CD14-positive monocyte (primary cell): ENCODE measurements around the gene GTPBP6. TPM values are rescaled to one million over a fixed set of nuclear protein-coding genes. Genes with fewer than 3 reads are reported as not detected.
"Not testable (repeated sequence)": the region's sequence is repeated elsewhere in the genome, so short reads cannot be mapped to it uniquely, and the experiment has no call there.

Source experiments
- DNase-seq, 3 donors: peaks; one replicate each; pipeline ENCODE4 v3.0.0-alpha.2; 2011 to 2022
- H2AFZ ChIP-seq: 2 replicates; pipeline ENCODE4 v1.6.0; 2012; ENCODE audit warnings: mild to moderate bottlenecking, low read depth, low read length, inconsistent platforms; ENCODE audit not compliant: insufficient read depth, poor library complexity, severe bottlenecking
- H3K27ac ChIP-seq, 2 donors: 1 replicate in 1 of 2; 2 replicates in 1 of 2; pipeline ENCODE4 v1.5.1; 2012 to 2013; ENCODE audit warnings: low read length in 2 of 2, control low read depth in 1 of 2, inconsistent platforms in 1 of 2, low read depth in 1 of 2, mild to moderate bottlenecking in 1 of 2
- H3K27me3 ChIP-seq, 2 donors: one replicate each; pipeline versions ENCODE4 v1.6.0 to v1.6.1; 2011 to 2013; ENCODE audit warnings: low read length in 2 of 2; ENCODE audit not compliant: control insufficient read depth in 2 of 2, insufficient read depth in 2 of 2
- H3K36me3 ChIP-seq, 2 donors: replicated peaks in 1 of 2; 1 replicate in 1 of 2; 2 replicates in 1 of 2; pipeline versions ENCODE4 v1.5.1 to v1.6.1; 2012 to 2013; ENCODE audit warnings: low read length in 2 of 2, control low read depth in 1 of 2, inconsistent platforms in 1 of 2, mild to moderate bottlenecking in 1 of 2; ENCODE audit not compliant: insufficient read depth in 2 of 2, control insufficient read depth in 1 of 2
- H3K4me1 ChIP-seq, 2 donors: 1 replicate in 1 of 2; 2 replicates in 1 of 2; pipeline versions ENCODE4 v1.5.1 to v1.6.1; 2012 to 2013; ENCODE audit warnings: low read length in 2 of 2, control low read depth in 1 of 2, inconsistent platforms in 1 of 2, mild to moderate bottlenecking in 1 of 2, moderate library complexity in 1 of 2; ENCODE audit not compliant: insufficient read depth in 2 of 2, control insufficient read depth in 1 of 2
- H3K4me2 ChIP-seq: replicated peaks from 2 replicates; pipeline ENCODE3; 2012; ENCODE audit warnings: low read length, moderate library complexity, mild to moderate bottlenecking; ENCODE audit not compliant: poor library complexity, severe bottlenecking; ENCODE audit errors: extremely low read depth
- H3K4me3 ChIP-seq, 3 experiments: fragments of 200-600 bp in 1 of 3; sonication (generic) in 1 of 3; replicated peaks in 1 of 3; 1 replicate in 2 of 3; 2 replicates in 1 of 3; pipeline ENCODE4 v1.5.1; 2011 to 2013; ENCODE audit warnings: low read length in 3 of 3, mild to moderate bottlenecking in 3 of 3, control low read depth in 2 of 3, low read depth in 2 of 3, inconsistent platforms in 1 of 3, moderate library complexity in 1 of 3
- H3K79me2 ChIP-seq: 2 replicates; pipeline ENCODE4 v1.6.0; 2012; ENCODE audit warnings: mild to moderate bottlenecking, control low read depth, inconsistent platforms, low read length, moderate library complexity; ENCODE audit not compliant: insufficient read depth
- H3K9ac ChIP-seq: 2 replicates; pipeline ENCODE4 v1.6.0; 2017; ENCODE audit warnings: low read length, mild to moderate bottlenecking; ENCODE audit not compliant: insufficient read depth, poor library complexity, severe bottlenecking
- H3K9me3 ChIP-seq, 2 donors: replicated peaks in 1 of 2; 1 replicate in 1 of 2; 2 replicates in 1 of 2; pipeline versions ENCODE4 v1.5.1 to v1.6.1; 2012 to 2013; ENCODE audit warnings: low read length in 2 of 2, control low read depth in 1 of 2; ENCODE audit not compliant: control insufficient read depth in 1 of 2, insufficient read depth in 1 of 2
- H4K20me1 ChIP-seq: 2 replicates; pipeline ENCODE4 v1.6.0; 2012; ENCODE audit warnings: mild to moderate bottlenecking, low read length, control low read depth, moderate library complexity; ENCODE audit not compliant: insufficient read depth
- H3K27ac Mint-ChIP-seq, 7 donors: one replicate each; pipeline ENCODE4 v1.8.0; 2020; ENCODE audit warnings: mild to moderate bottlenecking in 7 of 7, mixed read lengths in 7 of 7, moderate library complexity in 6 of 7, inconsistent platforms in 2 of 7
- H3K27me3 Mint-ChIP-seq, 3 donors: one replicate each; pipeline ENCODE4 v1.8.0; 2021 to 2022; ENCODE audit warnings: low read depth in 3 of 3, mild to moderate bottlenecking in 3 of 3, mixed read lengths in 3 of 3, moderate library complexity in 3 of 3, inconsistent platforms in 1 of 3
- H3K36me3 Mint-ChIP-seq, 2 donors: one replicate each; pipeline ENCODE4 v1.8.0; 2020; ENCODE audit warnings: mixed read lengths in 2 of 2, inconsistent platforms in 1 of 2, mild to moderate bottlenecking in 1 of 2
- H3K4me1 Mint-ChIP-seq: one replicate; pipeline ENCODE4 v1.8.0; 2020; ENCODE audit warnings: mild to moderate bottlenecking, mixed read lengths
- H3K4me3 Mint-ChIP-seq, 2 donors: one replicate each; pipeline ENCODE4 v1.8.0; 2020; ENCODE audit warnings: mild to moderate bottlenecking in 2 of 2, mixed read lengths in 2 of 2, moderate library complexity in 1 of 2
- H3K9me3 Mint-ChIP-seq, 7 donors: one replicate each; pipeline ENCODE4 v1.8.0; 2020 to 2022; ENCODE audit warnings: mixed read lengths in 7 of 7, mild to moderate bottlenecking in 6 of 7, moderate library complexity in 6 of 7, inconsistent platforms in 2 of 7
- CTCF ChIP-seq: fragments of 200-600 bp; IDR thresholded peaks from one replicate; pipeline ENCODE4 v1.8.0; 2022; ENCODE audit warnings: antibody characterized with exemption, mild to moderate bottlenecking
- WGBS: methylation state at CpG from one replicate; pipeline ENCODE4 v1.1.5; 2013; ENCODE audit warnings: missing lambda C conversion rate; ENCODE audit not compliant: insufficient coverage; 5-methylcytosine and 5-hydroxymethylcytosine counted together
- intact Hi-C, 2 donors: fragments of 100-400 bp; cut with micrococcal nuclease; formaldehyde crosslinking; loops; one replicate each; pipeline versions ENCODE4 v1.15.0 to v1.15.1; 2023
- polyA plus RNA-seq, 3 donors: library from polyadenylated mRNA; depleted of rRNA in 1 of 3; unstranded in 2 of 3; stranded (reverse) in 1 of 3; fragments of 300-500 nt in 2 of 3; fragments of >200 nt in 1 of 3; fragmentation: Illumina TruSeq in 2 of 3; gene quantifications; 1 replicate in 2 of 3; 2 replicates in 1 of 3; pipeline ENCODE4 v1.2.3, GENCODE V29; 2012 to 2021

Gene GTPBP6
- polyA plus RNA-seq, 3 donors, result 17.2 to 39.3 (median 27.0) TPM

GRCh38 chrX:351736-352135, 33.1 kb upstream of the GTPBP6 start:
- Histone ChIP-seq H4K20me1 (no peaks in the 10 kb centered on the region), H3K4me3 (no peak overlapping the region), H3K9me3 (peaks cover 11 to 60% of the 10 kb centered on the region in 2 donors), H2AFZ (no peak overlapping the region), H3K36me3 (peaks cover 0 to 4% of the 10 kb centered on the region in 2 donors), H3K4me2 (no peak overlapping the region), H3K27me3 (no peaks in the 10 kb centered on the region), H3K4me1 (no peaks in the 10 kb centered on the region), H3K9ac (no peak overlapping the region), H3K79me2 (no peaks in the 10 kb centered on the region), H3K27ac (no peak overlapping the region)
- no peak for DNase-seq
- H3K27ac Mint-ChIP-seq, result no peak overlapping the region
- H3K36me3 Mint-ChIP-seq, result peaks cover 21 to 38% of the 10 kb centered on the region in 2 donors
- H3K4me1 Mint-ChIP-seq, result no peaks in the 10 kb centered on the region
- intact Hi-C loops, result no loop called here
- TF ChIP-seq CTCF, result no peak
- peaks cover 0 to 2% (median 2%) of the 10 kb centered on the region in 3 donors for H3K27me3 Mint-ChIP-seq
- WGBS, result 97% methylated on average over 6 of the region's 10 CpGs
- peaks cover 4 to 62% (median 23%) of the 10 kb centered on the region in 7 donors for H3K9me3 Mint-ChIP-seq
- H3K4me3 Mint-ChIP-seq, result no peak overlapping the region

GRCh38 chrX:351324-351641, 32.7 kb upstream of the GTPBP6 start:
- peaks cover 22 to 40% of the 10 kb centered on the region in 2 donors for H3K36me3 Mint-ChIP-seq

More at GRCh38 chrX:351324-351641, 32.7 kb upstream of the GTPBP6 start:
- WGBS, result 100% methylated on average over 3 of the region's 13 CpGs
- H4K20me1 ChIP-seq, H3K27me3 ChIP-seq, H3K4me2 ChIP-seq, H3K4me1 ChIP-seq, H3K27ac Mint-ChIP-seq, H3K4me1 Mint-ChIP-seq, DNase-seq, H3K79me2 ChIP-seq, intact Hi-C loops, H3K4me3 Mint-ChIP-seq, H3K27me3 Mint-ChIP-seq, H2AFZ ChIP-seq, H3K36me3 ChIP-seq, H3K4me3 ChIP-seq, H3K9ac ChIP-seq, H3K27ac ChIP-seq: not testable (repeated sequence)
- peaks cover 16 to 62% of the 10 kb centered on the region in 2 donors for H3K9me3 ChIP-seq
- H3K9me3 Mint-ChIP-seq, result peaks cover 6 to 62% (median 25%) of the 10 kb centered on the region in 7 donors
